Esophagus squamous epithelium (tissue), 4 donors: Measurements from ENCODE around the gene AADAT.

Source experiments
- CTCF ChIP-seq, 6 experiments: fragments of 450-650 bp in 4 of 6; fragments of 200-600 bp in 2 of 6; sonication (generic) in 2 of 6; IDR thresholded peaks; one replicate each; pipeline ENCODE4 v1.5.1; 2016 to 2019; ENCODE audit warnings: antibody characterized with exemption in 6 of 6, mild to moderate bottlenecking in 4 of 6, moderate library complexity in 4 of 6
- POLR2A ChIP-seq, 4 donors: fragments of 450-650 bp; IDR thresholded peaks; one replicate each; pipeline ENCODE4 v1.6.1; 2017; ENCODE audit warnings: antibody characterized with exemption in 4 of 4, mild to moderate bottlenecking in 4 of 4, moderate library complexity in 3 of 4

GRCh38 chr4:170083541-170083940 lies 6.2 kb downstream of the AADAT start:
- TF ChIP-seq CTCF (IDR thresholded peaks at IDR 0.05) (no peak), POLR2A (IDR thresholded peaks at IDR 0.05) (no peak)
